Activated gamma-delta T cell (primary cell): ENCODE results near the gene PIK3CD.

Experiments used
- DNase-seq: peaks from one replicate; lab custom pipeline; 2025; lab: John Stamatoyannopoulos, UW
- total RNA-seq, 2 donors: gene quantifications; one replicate each; lab custom pipeline; 2026; lab: John Stamatoyannopoulos, UW

Gene PIK3CD
- total RNA-seq = 488 to 603 reads per million in 2 donors

DNA sequence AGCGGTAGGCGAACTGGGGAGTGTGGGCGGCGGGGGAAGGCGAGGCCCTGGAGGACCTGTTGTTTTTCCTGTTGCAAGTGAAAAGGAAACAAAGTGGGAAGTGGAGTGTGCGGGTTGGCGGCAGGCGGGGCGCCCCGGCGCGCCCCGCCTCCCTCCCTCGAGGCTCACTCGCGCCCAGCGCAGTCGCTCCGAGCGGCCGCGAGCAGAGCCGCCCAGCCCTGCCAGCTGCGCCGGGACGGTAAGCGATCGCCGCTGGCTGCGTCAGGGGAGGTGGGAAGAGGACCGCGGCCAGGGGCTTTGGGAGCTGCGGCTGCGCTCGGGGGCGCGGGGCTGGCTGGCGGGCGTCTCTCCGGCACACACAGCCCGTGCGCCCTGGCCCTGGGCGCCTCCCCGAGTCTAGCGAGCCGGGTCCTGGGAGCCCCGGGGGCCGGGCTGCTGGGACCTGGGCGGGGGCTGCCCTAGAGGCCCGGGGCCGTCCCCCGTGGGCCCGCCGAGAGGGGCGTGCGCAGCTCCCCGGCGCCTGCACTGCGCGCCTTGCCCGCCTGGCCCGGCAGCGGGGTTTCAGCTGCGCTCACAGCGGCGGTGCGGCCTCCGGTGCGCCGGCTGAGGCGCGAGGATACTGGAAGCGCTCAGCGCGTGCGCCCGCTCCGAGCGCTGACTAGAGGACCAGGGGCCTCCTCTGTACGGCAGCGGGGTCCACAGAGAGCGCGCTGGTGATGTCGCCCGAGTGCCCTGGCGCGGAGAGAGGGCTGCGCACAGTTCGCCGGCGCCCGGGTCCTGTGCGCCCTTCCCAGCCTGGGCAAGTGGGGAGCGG lies at the start of gene PIK3CD:
PIK3CD (plus strand) TSS at position 167 of the 814 bp plus-strand sequence. CDS start 58,725 bp downstream, outside the sequence.
- peak; percentile 66 for DNase-seq

GRCh38 chr1:9601942-9602793 lies 49.4 kb upstream of the PIK3CD start:
- no peak for DNase-seq

GRCh38 chr1:9602794-9603167 lies 48.8 kb upstream of the PIK3CD start:
- DNase-seq = no peak

DNA sequence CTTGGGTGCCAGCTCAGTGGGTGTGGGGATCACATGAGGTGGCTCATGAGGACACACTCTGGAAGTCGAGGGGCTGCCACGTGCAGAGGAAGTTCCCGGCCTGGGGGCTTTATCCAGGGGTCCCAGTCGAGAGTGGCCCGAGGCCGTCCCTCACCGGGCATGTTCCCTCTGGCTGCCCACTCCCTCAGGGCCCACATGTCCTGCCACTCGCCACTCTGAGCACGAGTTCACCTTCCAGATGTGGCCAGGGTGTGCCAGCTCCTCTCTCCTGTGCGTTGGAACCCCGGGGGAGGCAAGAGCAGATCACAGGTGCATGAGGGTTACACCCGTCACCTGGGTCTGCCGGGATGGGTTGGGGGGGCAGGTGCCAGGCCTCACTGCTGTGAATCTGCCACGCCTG lies 48.2 kb upstream of the PIK3CD start:
- DNase-seq = no peak

DNA sequence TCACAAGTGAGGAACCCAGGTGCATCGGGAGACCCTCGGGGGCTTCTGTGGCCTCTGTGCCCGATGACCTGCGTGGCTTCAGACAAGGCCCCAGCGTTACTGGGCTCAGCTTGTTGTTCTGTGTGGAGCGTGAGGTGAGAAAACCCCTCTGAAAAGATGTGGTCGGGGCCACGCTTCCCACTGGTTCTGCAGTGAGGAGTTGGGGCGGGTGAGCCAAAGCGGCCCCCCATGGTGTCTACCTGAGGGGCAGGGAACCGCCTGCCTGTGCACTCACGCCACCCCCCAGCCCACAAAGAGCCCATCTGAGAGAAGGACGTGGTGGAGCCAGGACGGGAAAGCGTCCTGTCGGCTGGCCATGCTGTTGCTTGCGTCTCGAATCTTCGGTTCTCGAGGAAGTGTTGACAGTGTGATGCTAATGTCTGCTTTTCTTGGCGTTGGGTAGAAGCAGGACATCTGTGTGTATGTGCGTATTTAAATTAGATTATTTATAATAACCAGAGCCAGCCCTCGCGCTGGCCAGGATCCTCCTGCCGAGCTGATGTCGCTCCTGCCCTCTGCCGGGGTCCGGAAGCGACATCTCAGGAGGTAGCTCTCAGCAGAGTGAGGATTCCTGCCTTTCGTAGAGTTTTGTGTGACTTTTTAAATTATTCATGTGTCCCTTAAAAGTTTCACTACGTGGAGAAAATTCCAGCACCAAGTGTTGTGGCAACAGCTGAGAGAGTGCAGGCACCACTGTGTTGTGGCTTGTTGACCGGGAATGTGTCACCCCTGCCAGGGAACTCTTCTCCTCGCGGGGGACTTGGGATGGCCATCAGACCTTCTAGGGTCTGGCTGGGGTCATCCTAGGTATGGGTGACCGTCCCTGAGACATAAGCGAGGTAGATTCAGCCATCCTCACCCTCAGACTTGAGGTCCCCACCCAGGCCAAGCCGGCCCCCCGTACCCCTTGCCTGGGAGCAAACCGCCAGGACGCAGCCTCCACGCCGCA lies 47.5 kb upstream of the PIK3CD start:
- no peak for DNase-seq

DNA sequence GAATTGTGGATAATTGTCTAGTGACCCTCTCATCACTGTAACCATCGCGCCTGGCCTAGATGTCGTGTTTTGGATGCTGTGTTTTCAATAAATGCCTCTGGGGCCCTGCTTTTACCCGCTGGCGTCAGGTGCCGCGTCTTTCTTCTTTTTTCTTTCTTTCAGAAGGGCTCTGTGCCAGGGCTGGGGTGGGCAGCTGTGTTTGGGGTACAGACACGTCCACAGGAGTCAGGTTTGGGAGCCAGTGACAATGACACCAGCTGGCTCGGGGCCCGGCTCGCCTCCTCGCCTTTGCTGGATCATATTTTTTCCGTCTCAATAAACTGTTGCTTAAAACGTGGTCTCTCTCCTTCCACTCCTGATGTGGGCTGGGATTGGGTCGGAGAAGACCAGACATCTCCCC lies 46.7 kb upstream of the PIK3CD start:
- DNase-seq = no peak

GRCh38 chr1:9605946-9606455 lies 45.5 kb upstream of the PIK3CD start:
- no peak for DNase-seq

DNA sequence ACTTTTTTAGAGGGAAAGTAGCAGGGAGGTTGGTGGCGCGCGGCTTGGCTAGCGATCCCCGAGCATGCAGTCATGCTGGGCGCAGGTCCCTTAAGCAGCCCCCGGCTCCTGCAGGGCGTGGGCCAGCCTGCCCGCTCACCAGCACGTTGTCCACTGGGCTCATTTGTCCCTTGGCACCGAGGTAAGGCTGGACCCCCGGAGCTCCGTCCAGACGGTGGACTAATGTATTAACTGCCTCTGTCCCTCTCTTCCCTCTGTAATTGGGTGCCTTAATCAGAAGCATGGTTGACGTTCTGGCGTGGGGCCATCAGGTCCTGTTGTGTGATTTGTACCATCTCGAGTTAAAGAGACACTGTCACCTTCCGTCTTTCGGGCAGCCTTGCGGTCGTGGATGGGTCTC lies 45.1 kb upstream of the PIK3CD start:
- DNase-seq = no peak

DNA sequence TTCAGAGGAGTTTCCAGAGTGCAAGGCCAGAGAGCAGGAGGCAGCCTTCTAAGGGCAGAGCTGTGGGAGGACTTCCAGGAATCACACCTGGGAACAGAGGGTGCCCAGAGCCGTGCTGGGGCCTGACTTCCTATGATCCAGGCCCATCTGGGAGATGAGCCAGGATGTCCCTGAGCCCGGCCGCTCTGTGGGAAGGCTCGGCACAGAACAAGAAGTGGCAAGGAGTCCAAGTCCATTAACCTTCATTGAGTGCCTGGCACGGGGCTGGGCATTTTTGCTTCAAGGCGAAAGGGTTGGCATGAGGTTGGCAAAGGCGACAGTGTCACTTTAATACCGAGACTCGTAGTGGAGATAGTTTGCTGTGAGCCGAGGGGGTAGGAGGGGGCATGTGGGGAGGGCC lies 44.6 kb upstream of the PIK3CD start:
- DNase-seq = no peak

DNA sequence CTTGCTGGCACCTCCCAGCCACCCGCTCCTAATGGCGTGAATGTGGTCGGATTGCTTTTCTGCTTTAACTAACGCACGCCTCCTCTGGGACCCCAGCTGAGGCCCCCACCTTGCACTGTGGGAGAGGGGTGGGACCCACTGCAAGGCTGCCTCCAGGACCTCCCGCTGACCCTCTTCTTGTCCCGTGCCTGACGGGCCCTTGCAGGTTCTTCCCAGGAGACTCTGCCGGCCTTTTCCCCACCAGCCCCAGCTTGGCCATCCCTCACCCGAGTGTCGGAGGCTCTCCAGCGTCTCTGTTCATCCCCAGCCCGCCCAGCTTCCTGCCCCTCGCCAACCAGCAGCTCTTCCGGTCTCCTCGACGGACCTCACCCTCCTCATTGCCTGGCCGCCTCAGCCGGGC lies 44.2 kb upstream of the PIK3CD start:
- no peak for DNase-seq

GRCh38 chr1:9609998-9610397 lies 41.5 kb upstream of the PIK3CD start:
- DNase-seq = no peak

DNA sequence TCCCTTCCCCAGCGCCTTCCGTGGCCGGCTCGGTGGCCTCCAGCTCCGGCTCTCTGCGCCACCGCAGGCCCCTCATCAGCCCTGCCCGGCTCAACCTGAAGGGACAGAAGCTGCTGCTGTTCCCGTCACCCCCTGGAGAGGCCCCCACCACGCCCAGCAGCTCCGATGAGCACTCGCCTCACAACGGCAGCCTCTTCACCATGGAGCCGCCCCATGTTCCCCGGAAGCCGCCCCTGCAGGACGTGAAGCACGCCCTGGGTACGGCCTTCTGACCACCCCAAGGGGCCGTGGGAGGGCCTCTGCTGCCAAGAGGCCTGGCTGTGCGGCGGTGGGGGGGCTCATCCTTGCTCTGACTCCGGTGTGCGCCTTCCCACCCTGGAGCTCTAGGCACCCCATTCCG lies 41.0 kb upstream of the PIK3CD start:
- no peak for DNase-seq

GRCh38 chr1:9611716-9612115 lies 39.8 kb upstream of the PIK3CD start:
- DNase-seq = no peak

- DNase-seq = no peak
These were observed 39.2 kb upstream of the PIK3CD start for GRCh38 chr1:9612162-9612845.

- DNase-seq = no peak
These were observed 38.5 kb upstream of the PIK3CD start for GRCh38 chr1:9612871-9613624.

DNA sequence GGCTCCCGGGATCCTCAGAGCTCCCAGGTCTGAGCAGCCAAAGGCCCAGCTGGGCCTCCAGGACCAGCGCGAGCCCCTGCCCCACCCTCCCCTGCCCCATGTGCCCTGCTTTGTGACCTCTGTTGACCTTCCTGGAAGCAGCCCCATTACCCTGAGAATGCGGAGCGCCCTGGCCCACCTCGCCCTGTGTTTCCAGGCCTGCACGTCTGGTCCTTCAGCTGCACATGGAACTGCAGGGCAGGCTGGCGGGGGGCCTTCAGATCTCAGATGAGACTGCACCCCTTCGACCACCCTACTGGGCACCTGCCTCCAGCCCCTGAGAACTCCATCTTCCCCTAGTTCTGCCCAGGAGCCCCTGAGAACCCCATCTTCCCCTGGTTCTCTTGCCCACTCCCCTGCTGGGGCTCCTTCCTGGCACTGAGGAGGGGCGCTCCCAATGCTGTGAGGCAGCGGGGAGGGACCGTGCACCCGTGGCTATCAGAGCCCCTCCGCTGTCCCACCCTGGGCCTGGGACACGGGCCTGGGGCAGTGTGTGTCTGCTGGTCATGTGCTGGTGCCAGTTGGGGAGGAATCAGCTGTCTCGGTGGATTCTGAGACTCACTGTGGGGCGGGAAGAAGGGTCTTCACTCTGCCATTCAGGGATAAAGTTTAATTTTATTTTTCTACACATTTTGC lies 37.8 kb upstream of the PIK3CD start:
- DNase-seq = no peak

DNA sequence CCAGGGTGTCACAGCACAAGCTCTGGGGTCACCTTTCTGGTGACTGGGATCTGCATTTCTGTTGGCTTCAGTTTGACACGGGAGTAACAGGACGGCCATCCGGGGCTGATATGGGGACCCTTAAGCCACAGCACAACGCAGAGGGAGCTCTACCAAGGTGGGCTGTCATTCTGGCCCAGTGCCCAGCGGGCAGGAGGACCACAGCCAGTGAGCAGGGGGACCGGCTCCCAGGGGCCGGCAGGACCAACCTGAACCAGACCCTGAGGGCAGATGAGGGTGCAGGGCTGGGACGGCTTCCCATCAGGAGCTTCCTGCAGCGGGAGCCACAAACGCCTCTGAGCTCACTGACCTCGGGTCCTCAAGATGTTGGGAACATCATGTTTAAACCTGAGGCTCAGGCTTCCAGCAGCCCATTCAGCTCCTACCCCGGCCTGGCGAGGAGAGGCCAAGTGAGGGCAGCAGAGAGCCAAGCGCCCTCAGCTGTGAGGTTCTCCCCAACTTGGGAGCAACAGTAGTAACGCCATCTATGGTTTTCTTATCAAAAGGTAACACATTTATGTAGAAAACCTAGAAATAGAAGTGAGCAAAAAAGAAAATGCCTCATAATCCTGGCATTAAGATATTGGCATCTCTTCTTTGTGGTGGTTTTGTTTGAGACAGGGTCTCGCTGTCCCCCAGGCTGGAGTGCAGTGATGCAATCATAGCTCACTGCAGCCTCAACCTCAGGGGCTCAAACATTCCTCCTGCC lies 36.0 kb upstream of the PIK3CD start:
- DNase-seq = no peak

- DNase-seq = no peak
These were observed 32.4 kb upstream of the PIK3CD start for GRCh38 chr1:9618909-9619679.
